HG02885 (cell line): ENCODE results near the gene FUT9.
"Not testable (repeated sequence)": the region's sequence is repeated elsewhere in the genome, so short reads cannot be mapped to it uniquely, and the experiment has no call there.

Experiments
- ATAC-seq: cut with Tn5 transposase; IDR thresholded peaks from one replicate; pipeline ENCODE4 v1.9.1; 2021; ENCODE audit warnings: mild to moderate bottlenecking; ENCODE audit not compliant: unreplicated experiment, poor library complexity

The FUT9 gene

GRCh38 chr6:96260787-96261430 is 245.1 kb downstream of the FUT9 start:
- not testable (repeated sequence) for ATAC-seq
